GM12878 (cell line): ENCODE measurements around the gene KRTAP10-7. TPM values are rescaled to one million over a fixed set of nuclear protein-coding genes. Genes with fewer than 3 reads are reported as not detected.

Experiments
- ATAC-seq: fragments of 200-7000 bp; cut with Tn5 transposase; 3 replicates; pipeline ENCODE4 v1.9.1; 2020; ENCODE audit warnings: mild to moderate bottlenecking, moderate library complexity
- BruUV-seq: library from RNA; stranded (reverse); fragments of 400-500 nt; replicated peaks from 2 replicates; lab custom pipeline; 2021; lab: Mats Ljungman, UMichigan
- CTCF ChIA-PET: fragments of 300-600 bp; sonication (Branson Sonifier 250); formaldehyde crosslinking; extraction: SDS; loops from one replicate; lab custom pipeline; 2021; ENCODE audit warnings: inconsistent platforms; lab: Yijun Ruan, JAX
- POLR2A ChIA-PET: fragments of 350-600 bp; formaldehyde crosslinking; extraction: SDS; loops from one replicate; lab custom pipeline; 2021; ENCODE audit warnings: inconsistent platforms; lab: Charles Lee
- RAD21 ChIA-PET: fragments of 300-600 bp; sonication (Branson Sonifier 250); formaldehyde crosslinking; loops from one replicate; lab custom pipeline; 2023; ENCODE audit warnings: antibody characterized with exemption; ENCODE audit not compliant: unreplicated experiment; lab: Charles Lee
- SMC1A ChIA-PET: fragments of 300-600 bp; sonication (Branson Sonifier 250); formaldehyde crosslinking; loops from one replicate; lab custom pipeline; 2023; ENCODE audit not compliant: unreplicated experiment, uncharacterized antibody; lab: Charles Lee
- DNase-seq: peaks from one replicate; pipeline ENCODE4 v3.0.0-alpha.2; 2011; ENCODE audit warnings: low read depth, low spot score
- FAIRE-seq: peaks from 3 replicates; lab custom pipeline; 2011; peaks lifted over from hg19 to GRCh38; lab: Jason Lieb, UNC
- H2AFZ ChIP-seq: 2 replicates; pipeline ENCODE4 v1.6.0; 2011; ENCODE audit warnings: low read depth, low read length, control low read depth; ENCODE audit not compliant: control insufficient read depth
- H3K27ac ChIP-seq: 2 replicates; pipeline ENCODE4 v1.5.1; 2011; ENCODE audit warnings: control low read depth; ENCODE audit not compliant: control insufficient read depth, insufficient read depth
- H3K27me3 ChIP-seq, 2 experiments: replicated peaks in 1 of 2; 2 replicates each; pipeline versions ENCODE4 v1.6.0 to v1.6.1; 2011; ENCODE audit warnings: low read length in 1 of 2; ENCODE audit not compliant: control insufficient read depth in 2 of 2, insufficient read depth in 2 of 2
- H3K36me3 ChIP-seq, 2 experiments: 2 replicates each; pipeline ENCODE4 v1.5.1; 2011; ENCODE audit warnings: low read length in 1 of 2; ENCODE audit not compliant: control insufficient read depth in 2 of 2, insufficient read depth in 2 of 2
- H3K4me1 ChIP-seq: 2 replicates; pipeline ENCODE4 v1.6.1; 2011; ENCODE audit warnings: mild to moderate bottlenecking, low read length, moderate library complexity, mixed read lengths; ENCODE audit not compliant: control insufficient read depth, insufficient read depth
- H3K4me2 ChIP-seq: 2 replicates; pipeline ENCODE4 v1.6.0; 2011; ENCODE audit warnings: control low read depth; ENCODE audit not compliant: control insufficient read depth, insufficient read depth
- H3K4me3 ChIP-seq: fragments of 200-600 bp; sonication (generic); 2 replicates; pipeline ENCODE4 v1.5.1; 2016
- H3K79me2 ChIP-seq: 2 replicates; pipeline ENCODE4 v1.6.0; 2011; ENCODE audit warnings: low read length; ENCODE audit not compliant: control insufficient read depth, insufficient read depth
- H3K9ac ChIP-seq: 2 replicates; pipeline ENCODE4 v1.8.0; 2011; ENCODE audit warnings: low read length, control low read depth, mixed read lengths; ENCODE audit not compliant: control insufficient read depth, insufficient read depth
- H3K9me3 ChIP-seq: replicated peaks from 3 replicates; pipeline ENCODE4 v1.5.1; 2011; ENCODE audit warnings: mild to moderate bottlenecking, low read length; ENCODE audit not compliant: control insufficient read depth, insufficient read depth
- H4K20me1 ChIP-seq: 2 replicates; pipeline ENCODE4 v1.6.0; 2011; ENCODE audit not compliant: control insufficient read depth, insufficient read depth
- ATF7 ChIP-seq: fragments of 450-650 bp; IDR thresholded peaks from 2 replicates; pipeline ENCODE4 v1.6.1; 2016; ENCODE audit warnings: low read depth, mild to moderate bottlenecking
- BRCA1 ChIP-seq: IDR thresholded peaks from 2 replicates; pipeline ENCODE4 v1.6.1; 2011; ENCODE audit warnings: low read depth, low read length, improper control_type of control experiment
- CBFB ChIP-seq: IDR thresholded peaks from 2 replicates; pipeline ENCODE4 v1.6.1; 2016; ENCODE audit warnings: antibody characterized with exemption, low read depth
- IRF4 ChIP-seq: IDR thresholded peaks from 2 replicates; pipeline ENCODE4 v1.6.1; 2011; ENCODE audit warnings: low read depth, low read length
- KAT2A ChIP-seq: conservative IDR thresholded peaks from 2 replicates; pipeline ENCODE4 v1.6.1; 2011; ENCODE audit warnings: low read depth, low read length; ENCODE audit not compliant: control insufficient read depth
- PAX5 ChIP-seq: IDR thresholded peaks from 2 replicates; pipeline ENCODE4 v1.6.1; 2011; ENCODE audit warnings: low read depth, low read length, borderline replicate concordance
- RBBP5 ChIP-seq: fragments of 200-600 bp; sonication (generic); conservative IDR thresholded peaks from 2 replicates; pipeline ENCODE4 v1.6.1; 2016
- RUNX3 ChIP-seq: IDR thresholded peaks from 2 replicates; pipeline ENCODE4 v1.6.1; 2012; ENCODE audit warnings: low read length, inconsistent platforms
- SIX5 ChIP-seq: IDR thresholded peaks from 2 replicates; pipeline ENCODE4 v1.6.1; 2011; ENCODE audit warnings: mild to moderate bottlenecking, low read depth, low read length, moderate library complexity; ENCODE audit not compliant: severe bottlenecking
- SP1 ChIP-seq: IDR thresholded peaks from one replicate; pipeline ENCODE4 v1.6.1; 2011; ENCODE audit warnings: low read depth, low read length
- SPI1 ChIP-seq: IDR thresholded peaks from 2 replicates; pipeline ENCODE4 v1.6.1; 2011; ENCODE audit warnings: low read depth, mild to moderate bottlenecking, low read length, moderate library complexity, borderline replicate concordance; ENCODE audit not compliant: insufficient read depth
- TARDBP ChIP-seq: IDR thresholded peaks from 2 replicates; pipeline ENCODE4 v1.6.1; 2016; ENCODE audit warnings: borderline replicate concordance
- YY1 ChIP-seq: IDR thresholded peaks from 2 replicates; pipeline ENCODE4 v1.6.1; 2011; ENCODE audit warnings: low read depth, mild to moderate bottlenecking, low read length
- ZNF207 ChIP-seq: fragments of 450-650 bp; IDR thresholded peaks from 2 replicates; pipeline ENCODE4 v1.6.1; 2014; ENCODE audit warnings: antibody characterized with exemption, mild to moderate bottlenecking, borderline replicate concordance
- WGBS: methylation state at CpG from one replicate; pipeline ENCODE4 v1.1.6; 2016; ENCODE audit warnings: low lambda C conversion rate; ENCODE audit not compliant: insufficient replicate concordance, insufficient coverage; ENCODE audit errors: missing lambda C conversion rate; 5-methylcytosine and 5-hydroxymethylcytosine counted together
- in situ Hi-C: fragments of 300-500 bp; cut with MboI; formaldehyde crosslinking; loops from 9 replicates; pipeline ENCODE4 v1.14.3; 2018; ENCODE audit warnings: mixed read lengths
- intact Hi-C: fragments of 100-400 bp; cut with micrococcal nuclease; formaldehyde crosslinking; loops from one replicate; pipeline ENCODE4 v1.14.2; 2022; ENCODE audit not compliant: unreplicated experiment
- polyA plus RNA-seq, 11 experiments: library from polyadenylated mRNA; depleted of rRNA in 4 of 11; unstranded in 6 of 11; stranded (reverse) in 5 of 11; fragments of >200 nt; fragmentation: Nextera tagmentation in 4 of 11; fragmentation: Illumina TruSeq in 1 of 11; extraction: Ambion mirVana in 4 of 11; extraction: Trizol in 1 of 11; gene quantifications; 1 replicate in 1 of 11; 2 replicates in 10 of 11; pipeline versions ENCODE4 v1.2.1 to v1.2.3, GENCODE V29; 2011 to 2016; ENCODE audit warnings: inconsistent platforms in 2 of 11, missing spikeins in 2 of 11, low read depth in 1 of 11
- total RNA-seq, 4 experiments: library from RNA; depleted of rRNA in 3 of 4; stranded (reverse); fragments of >200 nt in 3 of 4; fragmentation: Illumina TruSeq in 1 of 4; extraction: Trizol in 1 of 4; gene quantifications; 2 replicates each; pipeline versions ENCODE4 v1.2.1 to v1.2.3, GENCODE V29; 2013 to 2021
- TF ChIP-seq, protein P1 (sequence below): fragments of 450-650 bp; formaldehyde crosslinking; IDR thresholded peaks from 2 replicates; pipeline ENCODE4 v1.4.0; 2022; ENCODE audit warnings: mild to moderate bottlenecking, moderate library complexity
- TF ChIP-seq, protein P2 (sequence below): IDR thresholded peaks from 2 replicates; pipeline ENCODE4 v1.6.1; 2012; ENCODE audit warnings: low read depth, low read length, improper control_type of control experiment
- TF ChIP-seq, protein P3 (sequence below): fragments of 450-650 bp; conservative IDR thresholded peaks from 2 replicates; pipeline ENCODE4 v1.6.1; 2017; ENCODE audit warnings: mild to moderate bottlenecking, moderate library complexity

Gene KRTAP10-7
- total and polyA plus RNA-seq, 10 of the 15 experiments (the other 5 are each of a cell fraction or from before 2014, with no cell fraction given): not detected

DNA sequence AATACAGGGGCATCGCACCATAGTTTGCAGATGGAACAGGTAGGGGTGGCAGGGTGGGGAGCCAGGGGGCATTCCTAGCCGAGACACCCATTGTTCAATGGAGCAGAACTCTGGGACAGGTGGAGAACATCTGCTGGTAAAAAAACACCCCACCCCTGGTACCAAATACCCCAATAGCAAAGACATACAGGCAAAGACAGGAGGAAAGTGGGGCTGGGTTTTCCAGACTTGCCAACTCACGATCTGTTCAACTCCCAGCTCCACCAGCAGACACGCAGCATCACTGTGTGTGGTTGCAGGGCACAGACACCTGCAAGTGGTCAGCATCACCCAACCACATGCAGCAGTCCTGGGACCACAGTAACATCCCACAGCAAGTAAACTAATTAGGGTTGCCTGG is 11.2 kb downstream of the KRTAP10-7 start:
- ChIA-PET CTCF (no interaction called here), RAD21 (no interaction called here), SMC1A (no interaction called here), POLR2A (no interaction called here)
- H3K36me3 ChIP-seq: no peaks in the 10 kb centered on the region
- no TSS peak for BruUV-seq
- ATAC-seq (no peak), FAIRE-seq (no peak), DNase-seq (no peak)
- no peak overlapping the region for H2AFZ ChIP-seq
- WGBS: 3% methylated on average over 4 of the region's 4 CpGs
- no peaks in the 10 kb centered on the region for H3K79me2 ChIP-seq
- H3K4me2 ChIP-seq: no peak overlapping the region
- no peak overlapping the region for H3K4me3 ChIP-seq
- in situ Hi-C loops: no loop called here
- no peak overlapping the region for H3K9ac ChIP-seq
- no peaks in the 10 kb centered on the region for H3K27me3 ChIP-seq
- no peaks in the 10 kb centered on the region for H4K20me1 ChIP-seq
- H3K4me1 ChIP-seq: no peaks in the 10 kb centered on the region
- TF ChIP-seq SPI1 (no peak), ZNF207 (no peak), RBBP5 (no peak), KAT2A (no peak), RUNX3 (no peak), IRF4 (no peak), SP1 (no peak), SIX5 (no peak), TARDBP (no peak), ATF7 (no peak), PAX5 (no peak), YY1 (no peak), BRCA1 (no peak), CBFB (no peak)
- TF ChIP-seq, protein P1, sequence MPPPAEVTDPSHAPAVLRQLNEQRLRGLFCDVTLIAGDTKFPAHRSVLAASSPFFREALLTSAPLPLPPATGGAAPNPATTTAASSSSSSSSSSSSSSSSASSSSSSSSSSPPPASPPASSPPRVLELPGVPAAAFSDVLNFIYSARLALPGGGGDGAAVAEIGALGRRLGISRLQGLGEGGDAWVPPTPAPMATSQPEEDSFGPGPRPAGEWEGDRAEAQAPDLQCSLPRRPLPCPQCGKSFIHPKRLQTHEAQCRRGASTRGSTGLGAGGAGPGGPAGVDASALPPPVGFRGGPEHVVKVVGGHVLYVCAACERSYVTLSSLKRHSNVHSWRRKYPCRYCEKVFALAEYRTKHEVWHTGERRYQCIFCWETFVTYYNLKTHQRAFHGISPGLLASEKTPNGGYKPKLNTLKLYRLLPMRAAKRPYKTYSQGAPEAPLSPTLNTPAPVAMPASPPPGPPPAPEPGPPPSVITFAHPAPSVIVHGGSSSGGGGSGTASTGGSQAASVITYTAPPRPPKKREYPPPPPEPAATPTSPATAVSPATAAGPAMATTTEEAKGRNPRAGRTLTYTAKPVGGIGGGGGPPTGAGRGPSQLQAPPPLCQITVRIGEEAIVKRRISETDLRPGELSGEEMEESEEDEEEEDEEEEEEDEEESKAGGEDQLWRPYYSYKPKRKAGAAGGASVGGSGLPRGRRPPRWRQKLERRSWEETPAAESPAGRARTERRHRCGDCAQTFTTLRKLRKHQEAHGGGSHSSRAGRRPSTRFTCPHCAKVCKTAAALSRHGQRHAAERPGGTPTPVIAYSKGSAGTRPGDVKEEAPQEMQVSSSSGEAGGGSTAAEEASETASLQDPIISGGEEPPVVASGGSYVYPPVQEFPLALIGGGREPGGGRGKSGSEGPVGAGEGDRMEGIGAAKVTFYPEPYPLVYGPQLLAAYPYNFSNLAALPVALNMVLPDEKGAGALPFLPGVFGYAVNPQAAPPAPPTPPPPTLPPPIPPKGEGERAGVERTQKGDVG (CRISPR knock-in tag): no peak
- TF ChIP-seq, protein P2, sequence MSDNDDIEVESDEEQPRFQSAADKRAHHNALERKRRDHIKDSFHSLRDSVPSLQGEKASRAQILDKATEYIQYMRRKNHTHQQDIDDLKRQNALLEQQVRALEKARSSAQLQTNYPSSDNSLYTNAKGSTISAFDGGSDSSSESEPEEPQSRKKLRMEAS: no peak
- TF ChIP-seq, protein P3, sequence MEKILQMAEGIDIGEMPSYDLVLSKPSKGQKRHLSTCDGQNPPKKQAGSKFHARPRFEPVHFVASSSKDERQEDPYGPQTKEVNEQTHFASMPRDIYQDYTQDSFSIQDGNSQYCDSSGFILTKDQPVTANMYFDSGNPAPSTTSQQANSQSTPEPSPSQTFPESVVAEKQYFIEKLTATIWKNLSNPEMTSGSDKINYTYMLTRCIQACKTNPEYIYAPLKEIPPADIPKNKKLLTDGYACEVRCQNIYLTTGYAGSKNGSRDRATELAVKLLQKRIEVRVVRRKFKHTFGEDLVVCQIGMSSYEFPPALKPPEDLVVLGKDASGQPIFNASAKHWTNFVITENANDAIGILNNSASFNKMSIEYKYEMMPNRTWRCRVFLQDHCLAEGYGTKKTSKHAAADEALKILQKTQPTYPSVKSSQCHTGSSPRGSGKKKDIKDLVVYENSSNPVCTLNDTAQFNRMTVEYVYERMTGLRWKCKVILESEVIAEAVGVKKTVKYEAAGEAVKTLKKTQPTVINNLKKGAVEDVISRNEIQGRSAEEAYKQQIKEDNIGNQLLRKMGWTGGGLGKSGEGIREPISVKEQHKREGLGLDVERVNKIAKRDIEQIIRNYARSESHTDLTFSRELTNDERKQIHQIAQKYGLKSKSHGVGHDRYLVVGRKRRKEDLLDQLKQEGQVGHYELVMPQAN: no peak
- H3K9me3 ChIP-seq: peaks cover 2% of the 10 kb centered on the region; the same call in 1 of the 3 replicates
- intact Hi-C loops: no loop called here
- H3K27ac ChIP-seq: no peak overlapping the region
